NB4 (cell line): ENCODE results near the gene ANKRD6.

Experiments used
- POLR2A ChIP-seq: IDR thresholded peaks from 2 replicates; pipeline ENCODE4 v1.6.1; 2011; ENCODE audit warnings: mild to moderate bottlenecking; ENCODE audit not compliant: insufficient read length; ENCODE audit errors: extremely low read depth
- TF ChIP-seq, protein P1 (sequence below): IDR thresholded peaks from one replicate; pipeline ENCODE4 v1.5.1; 2012; ENCODE audit warnings: low read depth, low read length
- TF ChIP-seq, protein P2 (sequence below): IDR thresholded peaks from 2 replicates; pipeline ENCODE4 v1.6.1; 2011; ENCODE audit warnings: low read depth, low read length

DNA sequence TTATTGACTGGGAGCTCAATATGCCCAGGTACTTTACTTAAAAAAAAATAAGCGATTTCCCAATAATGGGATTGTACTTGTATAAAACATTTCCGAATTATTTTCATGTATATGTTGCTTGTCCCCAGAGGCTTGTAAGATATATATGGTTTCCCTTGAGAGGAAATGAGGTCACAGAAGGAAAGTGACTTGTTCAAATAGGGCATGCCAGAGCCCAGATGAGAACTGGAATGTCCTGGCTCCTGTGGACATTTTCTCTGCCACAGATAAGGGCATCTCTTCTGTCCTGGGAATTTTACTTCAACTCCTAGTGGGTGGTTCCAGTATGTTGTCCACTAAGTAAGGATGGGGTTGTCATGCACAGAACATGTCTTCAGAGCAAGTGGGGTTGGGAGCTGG lies 142.6 kb downstream of the ANKRD6 start:
- TF ChIP-seq, protein P1, sequence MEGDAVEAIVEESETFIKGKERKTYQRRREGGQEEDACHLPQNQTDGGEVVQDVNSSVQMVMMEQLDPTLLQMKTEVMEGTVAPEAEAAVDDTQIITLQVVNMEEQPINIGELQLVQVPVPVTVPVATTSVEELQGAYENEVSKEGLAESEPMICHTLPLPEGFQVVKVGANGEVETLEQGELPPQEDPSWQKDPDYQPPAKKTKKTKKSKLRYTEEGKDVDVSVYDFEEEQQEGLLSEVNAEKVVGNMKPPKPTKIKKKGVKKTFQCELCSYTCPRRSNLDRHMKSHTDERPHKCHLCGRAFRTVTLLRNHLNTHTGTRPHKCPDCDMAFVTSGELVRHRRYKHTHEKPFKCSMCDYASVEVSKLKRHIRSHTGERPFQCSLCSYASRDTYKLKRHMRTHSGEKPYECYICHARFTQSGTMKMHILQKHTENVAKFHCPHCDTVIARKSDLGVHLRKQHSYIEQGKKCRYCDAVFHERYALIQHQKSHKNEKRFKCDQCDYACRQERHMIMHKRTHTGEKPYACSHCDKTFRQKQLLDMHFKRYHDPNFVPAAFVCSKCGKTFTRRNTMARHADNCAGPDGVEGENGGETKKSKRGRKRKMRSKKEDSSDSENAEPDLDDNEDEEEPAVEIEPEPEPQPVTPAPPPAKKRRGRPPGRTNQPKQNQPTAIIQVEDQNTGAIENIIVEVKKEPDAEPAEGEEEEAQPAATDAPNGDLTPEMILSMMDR, result no peak
- no peak for TF ChIP-seq POLR2A
- TF ChIP-seq, protein P2, sequence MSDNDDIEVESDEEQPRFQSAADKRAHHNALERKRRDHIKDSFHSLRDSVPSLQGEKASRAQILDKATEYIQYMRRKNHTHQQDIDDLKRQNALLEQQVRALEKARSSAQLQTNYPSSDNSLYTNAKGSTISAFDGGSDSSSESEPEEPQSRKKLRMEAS, result no peak
